Neural crest cell (in vitro differentiated cells): ENCODE data around the gene HSPB8. TPM values are rescaled to one million over a fixed set of nuclear protein-coding genes. Genes with fewer than 3 reads are reported as not detected.

ENCODE experiments used
- DNase-seq: peaks from one replicate; pipeline ENCODE4 v3.0.0; 2021; ENCODE audit warnings: low read depth, mixed read lengths, low spot score
- H3K27ac Mint-ChIP-seq: one replicate; pipeline ENCODE4 v1.8.0; 2021; ENCODE audit warnings: mild to moderate bottlenecking, mixed read lengths; ENCODE audit not compliant: unreplicated experiment
- H3K27me3 Mint-ChIP-seq: 2 replicates; pipeline ENCODE4 v1.8.0; 2021; ENCODE audit warnings: low read depth, mild to moderate bottlenecking, mixed read lengths
- H3K36me3 Mint-ChIP-seq: 2 replicates; pipeline ENCODE4 v1.8.0; 2021; ENCODE audit warnings: low read depth, mild to moderate bottlenecking, mixed read lengths
- H3K4me1 Mint-ChIP-seq: 2 replicates; pipeline ENCODE4 v1.8.0; 2021; ENCODE audit warnings: mixed read lengths
- H3K4me3 Mint-ChIP-seq: one replicate; pipeline ENCODE4 v1.8.0; 2021; ENCODE audit warnings: mild to moderate bottlenecking, mixed read lengths
- H3K9me3 Mint-ChIP-seq: 2 replicates; pipeline ENCODE4 v1.8.0; 2021; ENCODE audit warnings: mixed read lengths
- long read RNA-seq: library from polyadenylated mRNA; unstranded; transcript quantifications from one replicate; pipeline ENCODE4 v2.0.0, GENCODE V29; 2020
- total RNA-seq: library from RNA; stranded (reverse); gene quantifications from 2 replicates; pipeline ENCODE4 v1.2.1, GENCODE V29; 2021
- TF ChIP-seq, protein P1 (sequence below): fragments of 200-600 bp; sonication (generic); conservative IDR thresholded peaks from 2 replicates; pipeline ENCODE4 v1.5.0; 2021; ENCODE audit warnings: antibody characterized with exemption, mild to moderate bottlenecking

Gene HSPB8
- 0.50 and 0.58 TPM in 2 replicates for total RNA-seq
- long read RNA-seq, result 0 reads

DNA sequence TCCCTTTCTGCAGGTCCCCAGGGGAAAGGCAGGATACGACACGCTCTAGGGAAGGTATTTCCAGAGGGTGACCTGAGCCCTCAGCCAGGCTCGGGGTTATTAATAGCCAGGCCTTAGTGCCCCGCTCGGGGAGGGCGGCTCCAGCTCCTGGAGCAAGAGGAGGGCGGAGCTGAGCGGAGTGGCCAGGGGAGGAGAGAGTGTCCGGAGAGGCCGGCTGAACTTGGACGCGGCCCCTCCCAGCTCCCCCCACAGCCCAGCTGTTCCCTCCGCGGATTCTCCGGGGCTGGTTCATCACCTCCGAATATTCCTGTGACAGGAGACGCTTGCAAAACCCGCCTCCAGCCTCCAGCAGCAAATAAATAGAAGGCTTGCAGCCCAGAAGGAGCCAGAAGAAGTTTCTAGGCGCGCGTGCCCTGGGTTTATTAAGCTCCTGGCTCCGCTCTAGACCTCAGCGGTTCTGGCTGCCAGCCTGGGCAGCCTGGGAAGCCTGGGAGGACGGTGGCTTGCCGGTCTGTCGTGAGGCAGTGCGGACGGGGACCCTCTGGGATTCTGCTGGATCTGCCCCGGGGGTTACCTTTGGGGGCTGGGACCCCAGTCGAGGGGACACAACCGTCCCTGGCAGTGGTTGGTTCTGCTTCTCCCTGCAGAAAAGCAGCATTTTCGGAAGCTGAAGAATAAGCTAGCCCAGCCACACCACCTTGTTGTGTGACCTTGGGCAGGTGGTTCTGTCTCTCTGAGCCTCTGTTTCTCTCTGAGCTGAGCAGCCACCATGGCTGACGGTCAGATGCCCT lies at the start of gene HSPB8:
TSS of gene HSPB8 (plus strand) at position 388 of the 791 bp plus-strand sequence. CDS start at position 770, 382 bp downstream.
- Mint-ChIP-seq H3K4me1 (peaks cover 32% of the 10 kb centered on the region), H3K36me3 (no peaks in the 10 kb centered on the region), H3K27ac (no peak within 1 kb of the TSS), H3K4me3 (peak within 1 kb of the TSS; percentile 77), H3K27me3 (peaks cover 6% of the 10 kb centered on the region), H3K9me3 (no peaks in the 10 kb centered on the region)
- peak; percentile 30 for DNase-seq
- TF ChIP-seq, protein P1, sequence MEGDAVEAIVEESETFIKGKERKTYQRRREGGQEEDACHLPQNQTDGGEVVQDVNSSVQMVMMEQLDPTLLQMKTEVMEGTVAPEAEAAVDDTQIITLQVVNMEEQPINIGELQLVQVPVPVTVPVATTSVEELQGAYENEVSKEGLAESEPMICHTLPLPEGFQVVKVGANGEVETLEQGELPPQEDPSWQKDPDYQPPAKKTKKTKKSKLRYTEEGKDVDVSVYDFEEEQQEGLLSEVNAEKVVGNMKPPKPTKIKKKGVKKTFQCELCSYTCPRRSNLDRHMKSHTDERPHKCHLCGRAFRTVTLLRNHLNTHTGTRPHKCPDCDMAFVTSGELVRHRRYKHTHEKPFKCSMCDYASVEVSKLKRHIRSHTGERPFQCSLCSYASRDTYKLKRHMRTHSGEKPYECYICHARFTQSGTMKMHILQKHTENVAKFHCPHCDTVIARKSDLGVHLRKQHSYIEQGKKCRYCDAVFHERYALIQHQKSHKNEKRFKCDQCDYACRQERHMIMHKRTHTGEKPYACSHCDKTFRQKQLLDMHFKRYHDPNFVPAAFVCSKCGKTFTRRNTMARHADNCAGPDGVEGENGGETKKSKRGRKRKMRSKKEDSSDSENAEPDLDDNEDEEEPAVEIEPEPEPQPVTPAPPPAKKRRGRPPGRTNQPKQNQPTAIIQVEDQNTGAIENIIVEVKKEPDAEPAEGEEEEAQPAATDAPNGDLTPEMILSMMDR, result no peak

- no peaks in the 10 kb centered on the region for H3K4me1 Mint-ChIP-seq
Measured at GRCh38 chr12:119129827-119130434, 48.8 kb upstream of the HSPB8 start.

DNA sequence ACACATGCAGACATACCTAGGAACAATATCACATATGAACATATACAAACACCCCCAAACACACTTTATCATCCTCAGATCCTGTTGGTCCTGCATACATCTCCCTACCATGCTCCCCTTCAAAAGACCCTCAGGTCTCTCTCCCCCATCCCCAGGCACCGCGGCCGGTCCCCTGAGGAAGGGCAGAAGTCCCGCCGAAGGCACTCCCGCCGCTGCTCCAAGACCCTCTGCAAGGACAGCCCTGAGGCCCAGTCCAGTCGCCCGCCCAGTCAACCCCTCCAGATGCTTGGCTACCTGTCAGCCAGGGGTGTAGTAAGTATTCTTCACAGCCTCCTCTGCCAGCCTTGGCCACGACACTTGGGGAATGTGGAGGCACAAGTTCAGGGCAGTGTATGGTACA lies 48.2 kb upstream of the HSPB8 start:
- TF ChIP-seq, protein P1, result no peak
- peaks cover 11% of the 10 kb centered on the region for H3K36me3 Mint-ChIP-seq
- H3K9me3 Mint-ChIP-seq, result peaks cover 16% of the 10 kb centered on the region

More at GRCh38 chr12:119129827-119130434, 48.8 kb upstream of the HSPB8 start:
- peaks cover 16% of the 10 kb centered on the region for H3K9me3 Mint-ChIP-seq
- H3K4me3 Mint-ChIP-seq, result no peak overlapping the region
- TF ChIP-seq, protein P1, result no peak
- peaks cover 11% of the 10 kb centered on the region for H3K36me3 Mint-ChIP-seq
- H3K27ac Mint-ChIP-seq, result no peak overlapping the region
- no peak for DNase-seq
- H3K27me3 Mint-ChIP-seq, result no peaks in the 10 kb centered on the region

DNA sequence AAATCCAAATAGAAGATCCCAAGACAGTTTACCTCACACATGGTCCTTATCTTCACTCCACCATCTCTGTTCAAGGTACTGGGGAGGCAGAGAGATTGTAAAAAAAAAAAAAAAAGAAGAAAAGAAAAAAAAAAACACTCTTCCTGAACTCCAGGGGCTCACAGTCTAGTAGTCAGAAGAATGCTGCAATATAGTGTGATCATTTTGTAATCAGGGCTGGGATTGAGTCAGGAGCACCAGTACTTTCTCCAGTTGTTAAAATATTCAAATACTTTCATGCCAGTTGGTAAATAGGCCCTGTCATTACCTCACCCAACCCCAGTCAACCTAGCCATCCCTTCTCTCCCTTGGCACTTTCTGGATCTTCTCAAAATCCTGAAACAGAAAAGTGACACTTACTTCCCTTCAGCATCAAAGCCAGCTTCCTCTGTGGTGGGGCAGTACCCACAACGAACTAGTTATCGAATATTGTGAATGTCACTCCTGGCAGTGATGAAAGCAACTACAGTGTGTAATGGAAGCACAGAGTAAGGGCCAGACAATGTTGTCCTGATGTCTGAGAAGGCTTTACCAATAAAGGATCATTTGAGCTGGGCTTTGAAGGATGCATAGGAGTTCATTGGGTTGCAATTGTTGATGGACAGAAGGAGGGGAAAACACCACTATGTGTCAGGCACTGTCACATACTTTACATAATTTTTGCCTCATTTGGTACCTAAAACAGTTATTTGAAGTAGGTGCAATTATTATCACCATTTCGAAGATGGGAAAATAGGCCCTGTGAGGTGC lies 44.3 kb upstream of the HSPB8 start:
- Mint-ChIP-seq H3K9me3 (peaks cover 14% of the 10 kb centered on the region), H3K4me3 (no peak overlapping the region), H3K36me3 (peaks cover 13% of the 10 kb centered on the region), H3K27ac (no peak overlapping the region), H3K27me3 (no peaks in the 10 kb centered on the region), H3K4me1 (no peaks in the 10 kb centered on the region)
- TF ChIP-seq, protein P1, result no peak
- no peak for DNase-seq

More for the DNA sequence above, 48.2 kb upstream of the HSPB8 start:
- no peak overlapping the region for H3K4me3 Mint-ChIP-seq
- no peak for DNase-seq
- H3K27ac Mint-ChIP-seq, result no peak overlapping the region
- H3K4me1 Mint-ChIP-seq, result no peaks in the 10 kb centered on the region
- no peaks in the 10 kb centered on the region for H3K27me3 Mint-ChIP-seq

- DNase-seq, result no peak
- no peak overlapping the region for H3K27ac Mint-ChIP-seq
- H3K4me1 Mint-ChIP-seq, result no peaks in the 10 kb centered on the region
- no peaks in the 10 kb centered on the region for H3K27me3 Mint-ChIP-seq
- peaks cover 6% of the 10 kb centered on the region for H3K9me3 Mint-ChIP-seq
- H3K4me3 Mint-ChIP-seq, result no peak overlapping the region
- H3K36me3 Mint-ChIP-seq, result peaks cover 4% of the 10 kb centered on the region
- TF ChIP-seq, protein P1, result no peak
Measured at GRCh38 chr12:119136811-119137410, 41.8 kb upstream of the HSPB8 start.
